NCI-H2196 (cell line): ENCODE measurements around the gene TP53I13.

Experiments
- DNase-seq: peaks from one replicate; lab custom pipeline; 2025; ENCODE audit not compliant: unreplicated experiment; lab: John Stamatoyannopoulos, UW

Gene TP53I13

GRCh38 chr17:29567304-29567553 is 1.3 kb upstream of the TP53I13 start:
- DNase-seq = peak; percentile 19

- peak; percentile 44 for DNase-seq
Observed at GRCh38 chr17:29567554-29568330, 759 bp upstream of the TP53I13 start.

DNA sequence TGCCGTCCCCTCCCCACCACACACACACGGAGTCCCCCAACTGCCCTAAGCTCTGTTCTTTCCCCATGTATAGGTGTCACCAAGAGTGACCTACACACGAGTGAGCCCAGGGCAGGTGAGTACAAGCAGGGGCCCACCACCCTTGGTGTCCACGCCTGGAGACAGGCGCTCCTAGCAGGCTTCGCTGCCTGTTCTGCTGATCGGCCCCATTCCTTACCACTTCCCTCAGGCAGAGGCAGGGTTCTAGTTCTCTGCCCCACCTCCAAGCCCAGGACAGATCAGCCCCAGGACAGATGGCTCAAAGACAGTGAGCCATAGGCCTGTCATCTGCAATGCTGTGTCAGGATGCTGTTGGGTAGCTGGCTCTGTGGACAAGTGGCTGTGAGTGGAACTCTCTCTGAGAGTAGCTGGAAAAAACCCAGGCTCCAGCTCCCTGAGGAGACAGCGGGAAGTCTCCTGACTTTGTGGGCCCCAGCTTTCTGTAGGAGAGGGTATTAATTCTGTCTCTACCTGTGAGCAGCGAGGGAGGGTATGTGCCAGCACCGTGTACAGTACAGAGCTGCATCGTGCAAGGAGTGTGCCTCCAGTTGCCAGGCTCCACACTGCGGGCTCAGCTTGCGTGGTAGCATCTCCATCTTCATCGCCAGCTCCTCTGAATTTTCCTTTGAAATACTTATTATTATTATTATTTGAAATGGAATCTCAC is 897 bp downstream of the TP53I13 start:
- no peak for DNase-seq

DNA sequence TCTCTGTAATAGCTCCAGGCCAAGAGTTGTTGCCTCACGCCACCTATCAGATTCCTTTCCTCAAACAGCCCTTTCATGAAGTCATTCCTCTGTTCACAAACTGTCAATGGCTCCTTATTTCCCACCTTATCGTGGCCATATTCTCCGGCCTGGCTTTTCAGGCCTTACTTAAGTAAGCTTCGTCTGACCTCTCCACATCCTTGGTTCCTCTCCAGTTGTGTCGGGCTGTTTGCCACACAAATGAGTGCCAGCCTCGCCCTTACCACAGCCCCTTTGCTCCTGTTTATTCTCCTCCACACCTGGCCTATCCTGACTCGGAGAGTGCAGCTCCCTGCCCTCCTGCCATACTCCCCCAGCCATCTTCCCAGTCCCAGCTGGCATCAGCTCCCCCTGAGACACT is 2.0 kb downstream of the TP53I13 start:
- DNase-seq = no peak

DNA sequence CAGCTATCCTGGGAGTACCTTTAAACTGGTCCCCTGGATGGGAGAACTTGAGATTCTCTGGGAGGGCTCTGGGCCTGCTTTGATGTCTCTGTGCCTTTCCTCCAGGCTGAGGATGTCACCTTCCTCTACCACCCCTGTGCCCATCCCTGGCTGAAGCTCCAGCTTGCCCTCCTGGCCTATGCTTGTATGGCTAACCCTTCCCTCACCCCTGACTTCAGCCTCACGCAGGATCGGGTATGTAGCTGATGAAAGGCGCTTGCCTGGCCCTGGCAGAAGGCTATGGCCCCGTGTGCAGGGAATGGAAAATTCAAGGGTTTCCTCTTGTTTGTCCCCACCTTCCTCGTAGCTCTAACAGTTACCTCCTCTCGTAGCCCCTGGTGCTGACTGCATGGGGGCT is 3.0 kb downstream of the TP53I13 start:
- DNase-seq = no peak

GRCh38 chr17:29571883-29572681 is 3.6 kb downstream of the TP53I13 start:
- no peak for DNase-seq

DNA sequence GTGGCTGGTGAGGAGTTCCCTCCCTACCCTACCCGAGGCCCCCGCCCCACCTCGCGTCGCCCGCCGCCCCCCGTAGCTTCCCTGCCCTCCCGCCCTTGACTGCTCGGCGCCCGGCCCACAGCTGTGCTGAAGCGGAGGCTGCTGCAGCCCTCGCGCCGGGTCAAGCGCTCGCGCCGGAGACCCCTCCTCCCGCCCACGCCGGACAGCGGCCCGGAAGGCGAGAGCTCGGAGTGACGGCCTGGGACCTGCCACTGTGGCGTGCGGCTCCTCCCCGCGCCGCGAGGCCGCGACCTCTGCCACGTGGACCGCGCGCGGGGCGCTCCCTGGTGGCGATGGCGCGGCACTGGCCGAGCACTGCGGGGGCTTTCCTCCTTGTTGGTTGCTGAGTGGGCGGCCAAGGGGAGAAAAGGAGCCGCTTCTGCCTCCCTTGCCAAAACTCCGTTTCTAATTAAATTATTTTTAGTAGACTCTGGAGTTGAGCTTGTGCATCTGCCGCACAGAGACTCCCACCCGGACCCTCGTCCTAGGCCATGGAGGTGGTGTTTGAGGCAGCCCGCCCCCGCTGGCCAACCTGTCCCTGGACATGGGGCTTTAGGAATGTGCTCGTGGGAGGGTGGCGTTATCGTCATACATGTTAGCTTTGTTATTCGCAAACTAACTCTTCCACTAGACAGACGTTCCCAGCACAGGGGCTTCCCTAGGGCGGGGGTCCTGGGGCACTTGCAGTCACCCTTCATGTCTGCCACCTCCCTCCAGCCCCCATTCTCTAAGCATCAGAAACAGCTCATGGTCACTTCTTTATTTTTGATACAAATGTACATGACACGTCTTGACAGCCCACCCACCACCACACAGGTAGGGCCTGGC is 4.4 kb downstream of the TP53I13 start:
- no peak for DNase-seq

GRCh38 chr17:29573558-29573869 is 5.0 kb downstream of the TP53I13 start:
- DNase-seq = no peak

DNA sequence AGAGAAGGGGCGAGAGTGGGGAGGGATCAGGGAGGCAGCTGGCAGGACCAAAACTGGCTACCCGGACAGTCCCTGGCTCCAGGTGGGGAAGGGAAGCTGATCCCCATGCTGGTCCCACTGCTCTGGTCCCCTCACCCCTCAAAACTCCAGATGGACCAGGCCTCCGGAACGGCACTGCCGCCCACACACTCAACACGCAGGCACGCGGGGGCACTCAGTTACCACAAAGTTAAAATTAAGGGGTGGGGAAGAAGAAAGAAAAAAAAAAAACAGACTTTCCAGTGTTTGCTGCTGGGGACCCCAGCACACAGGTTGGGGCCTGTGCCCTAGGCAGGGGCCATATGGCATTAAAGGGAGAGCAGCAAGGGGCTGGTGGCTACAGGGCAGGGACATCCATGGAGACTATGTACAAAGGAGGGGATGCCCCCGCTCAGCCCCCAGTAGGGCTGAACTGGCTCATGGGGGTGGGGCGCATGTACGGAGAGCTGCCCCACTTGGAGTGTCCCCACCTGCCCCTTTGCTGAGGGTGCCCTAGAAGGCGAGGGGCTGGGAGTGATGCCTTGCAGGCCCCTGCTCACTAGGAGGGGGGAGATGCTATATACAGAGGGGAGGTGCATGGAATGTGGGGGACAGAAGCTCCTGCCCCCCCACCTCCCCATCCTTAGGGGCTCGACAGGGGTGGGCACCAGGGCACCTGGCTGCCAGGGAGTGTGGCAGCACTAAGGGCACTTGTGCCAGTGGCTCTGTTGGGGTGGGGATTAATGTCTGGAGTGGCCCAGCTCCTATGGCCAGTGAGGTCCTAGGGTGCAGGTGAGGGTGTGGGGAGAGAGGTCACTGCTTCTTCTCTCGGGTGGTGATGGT is 5.6 kb downstream of the TP53I13 start:
- DNase-seq = no peak

DNA sequence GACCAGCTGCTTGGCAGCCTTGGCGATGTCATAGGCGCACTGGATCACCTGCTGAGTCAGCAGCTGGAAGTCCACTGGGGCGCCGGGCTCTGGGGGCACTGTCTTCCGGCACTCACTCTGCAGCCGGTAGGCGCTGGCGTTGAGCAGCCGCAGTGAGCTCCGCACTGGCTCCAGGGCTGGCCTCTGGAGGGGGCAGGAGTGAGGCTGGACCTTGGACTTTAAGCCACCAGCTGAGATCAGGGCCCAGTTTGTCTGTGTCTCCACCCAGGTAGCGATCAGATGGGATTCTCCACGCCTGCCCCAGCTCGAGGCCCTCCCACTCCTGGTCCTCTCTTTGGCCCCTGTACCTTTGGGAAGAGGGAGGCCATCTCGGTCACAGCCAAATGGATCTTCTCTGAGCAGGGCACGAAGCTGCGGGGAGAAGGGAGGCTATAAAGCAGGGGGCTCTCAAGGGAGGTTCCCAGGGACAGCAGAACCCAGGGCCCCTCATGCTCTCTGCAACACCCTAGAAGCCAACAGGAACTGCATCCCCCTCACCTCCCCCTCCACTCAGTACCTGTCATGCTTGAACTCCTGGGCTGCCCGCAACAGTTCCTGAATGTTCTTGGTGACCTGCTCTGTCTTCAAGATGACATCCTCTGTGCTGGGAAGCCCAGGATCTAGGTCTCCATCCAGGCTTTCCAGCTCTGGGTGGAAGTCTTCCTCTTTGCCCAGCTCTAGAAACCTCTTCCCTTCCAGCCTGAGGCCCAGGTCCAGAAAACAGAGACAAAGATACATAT is 6.4 kb downstream of the TP53I13 start:
- DNase-seq = no peak

- DNase-seq = no peak
Observed at GRCh38 chr17:29575511-29576213, 7.2 kb downstream of the TP53I13 start.

DNA sequence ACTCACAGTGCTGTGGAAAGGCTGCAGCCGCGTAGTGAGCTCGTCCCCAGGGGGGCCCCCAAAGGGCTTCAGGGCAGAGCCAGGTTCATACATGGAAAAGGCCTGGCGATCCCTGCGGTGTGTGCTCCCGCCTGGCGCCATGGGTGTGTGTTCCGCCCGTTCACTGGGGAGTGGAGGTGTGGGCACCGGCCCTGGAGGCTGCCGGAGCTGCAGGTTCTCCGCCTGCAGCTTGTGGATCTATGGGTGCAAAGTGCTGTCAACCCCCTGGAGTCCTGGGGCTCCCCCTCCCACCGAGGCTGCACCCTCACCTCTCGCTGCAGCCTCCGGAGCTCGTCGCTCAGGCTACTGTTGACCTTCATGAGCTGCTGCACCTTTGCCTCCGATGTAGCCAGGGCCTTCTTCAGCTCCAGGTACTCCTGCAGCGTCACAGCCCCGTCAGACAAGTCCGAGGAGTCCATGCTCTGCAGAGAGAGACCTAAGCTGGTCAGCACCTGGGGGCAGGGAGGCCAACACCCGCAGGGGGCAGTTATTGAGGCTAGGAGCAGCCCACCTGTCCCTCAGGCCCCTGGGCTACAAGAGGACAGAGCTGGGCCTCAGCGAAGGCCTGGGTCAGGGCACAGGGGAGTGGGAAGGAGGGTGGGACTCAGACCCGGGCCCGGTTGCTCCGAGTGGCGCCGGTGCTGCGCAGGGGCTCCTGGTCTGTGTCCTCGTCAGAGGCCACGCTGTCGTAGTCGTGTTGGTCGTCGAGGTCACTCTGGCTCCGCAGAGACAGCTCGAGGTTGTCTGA is 7.9 kb downstream of the TP53I13 start:
- DNase-seq = no peak

GRCh38 chr17:29577001-29577370 is 8.5 kb downstream of the TP53I13 start:
- no peak for DNase-seq

GRCh38 chr17:29577385-29578211 is 9.1 kb downstream of the TP53I13 start:
- no peak for DNase-seq

GRCh38 chr17:29578626-29579485 is 10.4 kb downstream of the TP53I13 start:
- no peak for DNase-seq
